Ovary (tissue), 3 donors: ENCODE results near the gene KRT73.

Source experiments
- EP300 ChIP-seq: sonication (generic); formaldehyde crosslinking; IDR thresholded peaks from one replicate; pipeline ENCODE4 v1.6.1; 2017; ENCODE audit warnings: antibody characterized with exemption
- POLR2A ChIP-seq: fragments of 450-650 bp; IDR thresholded peaks from one replicate; pipeline ENCODE4 v1.6.1; 2017; ENCODE audit warnings: antibody characterized with exemption, mild to moderate bottlenecking, moderate library complexity
- TF ChIP-seq, protein P1 (sequence below), 3 donors: fragments of 450-650 bp in 2 of 3; fragments of 200-600 bp in 1 of 3; IDR thresholded peaks; one replicate each; pipeline versions ENCODE4 v1.5.1 to v1.8.0; 2016 to 2022; ENCODE audit warnings: antibody characterized with exemption in 3 of 3, mild to moderate bottlenecking in 1 of 3
- donor health status: DM: no; HTN: no; CAD: no.

DNA sequence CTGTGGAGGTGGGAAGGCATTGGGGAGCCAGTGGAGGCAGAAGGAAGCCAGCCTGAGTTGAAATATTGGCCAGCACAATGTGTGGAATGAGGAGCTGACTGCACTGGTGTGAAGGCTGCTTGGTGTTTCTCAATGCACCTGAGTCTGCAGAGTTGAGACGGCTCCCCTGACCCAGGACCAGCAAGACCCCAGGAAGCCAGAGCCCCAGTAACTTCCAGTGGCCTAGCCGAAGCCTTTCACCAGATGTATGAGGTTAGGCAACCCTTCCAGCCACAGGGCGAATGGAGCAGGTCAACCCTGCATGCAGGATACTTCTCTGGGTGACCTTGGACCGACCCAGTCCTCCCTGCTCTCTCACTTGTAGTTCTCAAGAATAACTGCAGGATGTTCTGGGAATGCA lies 12.9 kb upstream of the KRT73 start:
- TF ChIP-seq, protein P1, sequence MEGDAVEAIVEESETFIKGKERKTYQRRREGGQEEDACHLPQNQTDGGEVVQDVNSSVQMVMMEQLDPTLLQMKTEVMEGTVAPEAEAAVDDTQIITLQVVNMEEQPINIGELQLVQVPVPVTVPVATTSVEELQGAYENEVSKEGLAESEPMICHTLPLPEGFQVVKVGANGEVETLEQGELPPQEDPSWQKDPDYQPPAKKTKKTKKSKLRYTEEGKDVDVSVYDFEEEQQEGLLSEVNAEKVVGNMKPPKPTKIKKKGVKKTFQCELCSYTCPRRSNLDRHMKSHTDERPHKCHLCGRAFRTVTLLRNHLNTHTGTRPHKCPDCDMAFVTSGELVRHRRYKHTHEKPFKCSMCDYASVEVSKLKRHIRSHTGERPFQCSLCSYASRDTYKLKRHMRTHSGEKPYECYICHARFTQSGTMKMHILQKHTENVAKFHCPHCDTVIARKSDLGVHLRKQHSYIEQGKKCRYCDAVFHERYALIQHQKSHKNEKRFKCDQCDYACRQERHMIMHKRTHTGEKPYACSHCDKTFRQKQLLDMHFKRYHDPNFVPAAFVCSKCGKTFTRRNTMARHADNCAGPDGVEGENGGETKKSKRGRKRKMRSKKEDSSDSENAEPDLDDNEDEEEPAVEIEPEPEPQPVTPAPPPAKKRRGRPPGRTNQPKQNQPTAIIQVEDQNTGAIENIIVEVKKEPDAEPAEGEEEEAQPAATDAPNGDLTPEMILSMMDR (IDR thresholded peaks at IDR 0.05) = no peak
- TF ChIP-seq EP300 (no peak), POLR2A (no peak)
